HL-60 (cell line): ENCODE results near the gene TMC8.

Experiments
- DNase-seq, 2 experiments: peaks; one replicate each; pipeline ENCODE4 v3.0.0-alpha.2; 2010 to 2020; ENCODE audit warnings: low read depth in 1 of 2, low spot score in 1 of 2
- H3K27ac ChIP-seq: fragments of 250-450 bp; sonication (Bioruptor Pico); replicated peaks from 2 replicates; pipeline ENCODE4 v1.5.1; 2020; ENCODE audit warnings: mild to moderate bottlenecking, moderate library complexity
- H3K27me3 ChIP-seq: fragments of 250-450 bp; sonication (Bioruptor Pico); 2 replicates; pipeline ENCODE4 v1.5.1; 2021; ENCODE audit warnings: mild to moderate bottlenecking, moderate library complexity; ENCODE audit not compliant: insufficient read depth, poor library complexity, severe bottlenecking
- H3K4me3 ChIP-seq: replicated peaks from 2 replicates; pipeline ENCODE4 v1.5.1; 2011; ENCODE audit warnings: mild to moderate bottlenecking, control low read depth, low read length; ENCODE audit not compliant: insufficient read depth
- GABPA ChIP-seq: IDR thresholded peaks from 2 replicates; pipeline ENCODE4 v1.6.1; 2012; ENCODE audit warnings: low read depth
- POLR2AphosphoS5 ChIP-seq: IDR thresholded peaks from 2 replicates; pipeline ENCODE4 v1.6.1; 2012; ENCODE audit warnings: low read depth
- REST ChIP-seq: IDR thresholded peaks from 2 replicates; pipeline ENCODE4 v1.6.1; 2012; ENCODE audit warnings: low read depth; ENCODE audit not compliant: insufficient replicate concordance
- SPI1 ChIP-seq: IDR thresholded peaks from 2 replicates; pipeline ENCODE4 v1.6.1; 2012; ENCODE audit warnings: low read depth, mild to moderate bottlenecking, borderline replicate concordance
- TF ChIP-seq, protein P1 (sequence below): IDR thresholded peaks from one replicate; pipeline ENCODE4 v1.5.1; 2011; ENCODE audit warnings: low read length, control low read depth, inconsistent platforms; ENCODE audit not compliant: insufficient read depth

TMC8 gene

GRCh38 chr17:78110363-78111015, 20.1 kb upstream of the TMC8 start:
- Histone ChIP-seq H3K4me3 (no peak overlapping the region), H3K27ac (no peak overlapping the region), H3K27me3 (no peaks in the 10 kb centered on the region)
- TF ChIP-seq GABPA: no peak
- DNase-seq: no peak

GRCh38 chr17:78111016-78111726, 19.4 kb upstream of the TMC8 start:
- TF ChIP-seq GABPA (no peak), POLR2AphosphoS5 (no peak), REST (no peak), SPI1 (no peak)
- TF ChIP-seq, protein P1, sequence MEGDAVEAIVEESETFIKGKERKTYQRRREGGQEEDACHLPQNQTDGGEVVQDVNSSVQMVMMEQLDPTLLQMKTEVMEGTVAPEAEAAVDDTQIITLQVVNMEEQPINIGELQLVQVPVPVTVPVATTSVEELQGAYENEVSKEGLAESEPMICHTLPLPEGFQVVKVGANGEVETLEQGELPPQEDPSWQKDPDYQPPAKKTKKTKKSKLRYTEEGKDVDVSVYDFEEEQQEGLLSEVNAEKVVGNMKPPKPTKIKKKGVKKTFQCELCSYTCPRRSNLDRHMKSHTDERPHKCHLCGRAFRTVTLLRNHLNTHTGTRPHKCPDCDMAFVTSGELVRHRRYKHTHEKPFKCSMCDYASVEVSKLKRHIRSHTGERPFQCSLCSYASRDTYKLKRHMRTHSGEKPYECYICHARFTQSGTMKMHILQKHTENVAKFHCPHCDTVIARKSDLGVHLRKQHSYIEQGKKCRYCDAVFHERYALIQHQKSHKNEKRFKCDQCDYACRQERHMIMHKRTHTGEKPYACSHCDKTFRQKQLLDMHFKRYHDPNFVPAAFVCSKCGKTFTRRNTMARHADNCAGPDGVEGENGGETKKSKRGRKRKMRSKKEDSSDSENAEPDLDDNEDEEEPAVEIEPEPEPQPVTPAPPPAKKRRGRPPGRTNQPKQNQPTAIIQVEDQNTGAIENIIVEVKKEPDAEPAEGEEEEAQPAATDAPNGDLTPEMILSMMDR: no peak
- H3K27me3 ChIP-seq: no peaks in the 10 kb centered on the region
- H3K4me3 ChIP-seq: no peak overlapping the region
- no peak overlapping the region for H3K27ac ChIP-seq
- no peak for DNase-seq

DNA sequence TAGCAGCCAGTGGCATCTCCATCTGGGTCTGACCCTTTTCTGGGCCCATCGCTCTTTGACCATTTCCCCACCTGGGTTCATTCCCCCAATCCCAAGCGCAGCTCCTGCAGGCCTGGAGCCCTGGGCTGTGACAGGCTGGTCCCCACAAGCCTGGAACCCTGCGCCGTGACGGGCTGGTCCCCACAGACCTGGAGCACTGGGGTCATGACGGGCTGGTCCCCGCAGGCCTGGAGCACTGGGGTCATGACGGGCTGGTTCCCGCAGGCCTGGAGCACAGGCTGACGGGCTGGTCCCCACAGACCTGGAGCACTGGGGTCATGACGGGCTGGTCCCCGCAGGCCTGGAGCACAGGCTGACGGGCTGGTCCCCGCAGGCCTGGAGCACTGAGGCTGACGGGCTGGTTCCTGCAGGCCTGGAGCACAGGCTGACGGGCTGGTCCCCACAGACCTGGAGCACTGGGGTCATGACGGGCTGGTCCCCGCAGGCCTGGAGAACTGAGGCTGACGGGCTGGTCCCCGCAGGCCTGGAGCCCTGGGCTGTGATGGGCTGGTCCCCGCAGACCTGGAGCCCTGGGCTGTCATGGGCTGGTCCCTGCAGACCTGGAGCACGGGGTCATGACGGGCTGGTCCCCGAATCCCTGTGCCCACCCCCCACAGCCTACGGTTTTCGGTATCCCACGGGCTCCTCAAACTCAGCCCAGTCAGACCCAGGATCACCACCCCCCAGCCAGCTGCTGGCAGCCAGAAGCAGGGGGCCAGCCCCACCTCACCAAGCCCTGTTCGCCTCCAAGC, 18.6 kb upstream of the TMC8 start:
- Histone ChIP-seq H3K4me3 (no peak overlapping the region), H3K27ac (no peak overlapping the region), H3K27me3 (no peaks in the 10 kb centered on the region)
- DNase-seq: no peak
- TF ChIP-seq POLR2AphosphoS5 (no peak), GABPA (no peak), REST (no peak), SPI1 (no peak)
- TF ChIP-seq, protein P1: no peak
